Activated T-cell treated with anti-CD3 and anti-CD28 coated beads, Interleukin-2, amount 50 U/mL, for 4 hours (primary cell): ENCODE measurements around the gene CES5A. TPM values are rescaled to one million over a fixed set of nuclear protein-coding genes. Genes with fewer than 3 reads are reported as not detected.
"Not testable (repeated sequence)": the region's sequence is repeated elsewhere in the genome, so short reads cannot be mapped to it uniquely, and the experiment has no call there.

Source experiments
- ATAC-seq, 2 donors: fragments of 200-7000 bp; cut with Tn5 transposase; one replicate each; pipeline ENCODE4 v1.10.0; 2021
- DNase-seq: peaks from one replicate; pipeline ENCODE4 v3.0.0-alpha.2; 2020
- H3K27me3 Mint-ChIP-seq: one replicate; pipeline ENCODE4 v1.8.0; 2021; ENCODE audit warnings: low read depth, mixed read lengths
- H3K36me3 Mint-ChIP-seq: one replicate; pipeline ENCODE4 v1.8.0; 2022; ENCODE audit warnings: mixed read lengths; ENCODE audit not compliant: insufficient read depth
- H3K4me1 Mint-ChIP-seq: one replicate; pipeline ENCODE4 v1.8.0; 2021; ENCODE audit warnings: low read depth, mixed read lengths
- H3K4me3 Mint-ChIP-seq: one replicate; pipeline ENCODE4 v1.8.0; 2021; ENCODE audit warnings: mild to moderate bottlenecking, moderate library complexity, mixed read lengths
- H3K9me3 Mint-ChIP-seq: one replicate; pipeline ENCODE4 v1.8.0; 2021; ENCODE audit warnings: mixed read lengths
- total RNA-seq, 3 donors: library from RNA; stranded (reverse); gene quantifications; one replicate each; pipeline ENCODE4 v1.2.1, GENCODE V29; 2021

Gene CES5A
- total RNA-seq, 3 donors from 2014 or later = not detected

- not testable (repeated sequence) for H3K4me3 Mint-ChIP-seq, DNase-seq, H3K36me3 Mint-ChIP-seq, H3K9me3 Mint-ChIP-seq, H3K4me1 Mint-ChIP-seq, ATAC-seq
- peaks cover 20% of the 10 kb centered on the region for H3K27me3 Mint-ChIP-seq
These were observed 45.9 kb downstream of the CES5A start for GRCh38 chr16:55829232-55829631.

DNA sequence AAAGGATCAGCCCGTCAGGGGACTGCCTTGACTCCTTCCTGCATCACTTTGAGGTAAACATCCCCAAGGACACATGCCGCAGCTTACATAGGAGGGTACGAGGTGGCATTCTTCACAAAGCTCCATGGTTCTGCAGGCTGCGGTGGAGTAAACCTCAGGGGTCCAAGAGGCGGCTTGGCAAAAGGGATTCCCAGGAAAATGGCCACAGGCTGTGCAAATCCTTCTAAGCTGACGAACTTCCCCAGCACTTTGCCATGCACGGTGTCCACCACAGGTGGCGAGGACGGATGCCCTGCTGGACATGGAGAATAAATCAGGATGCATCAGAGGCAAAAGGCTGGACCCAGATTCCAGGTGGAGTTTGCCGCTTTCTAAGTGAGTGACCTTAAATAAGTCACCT is 46.5 kb downstream of the CES5A start:
- H3K9me3 Mint-ChIP-seq = no peaks in the 10 kb centered on the region
- peaks cover 20% of the 10 kb centered on the region for H3K27me3 Mint-ChIP-seq
- ATAC-seq = no peak
- no peaks in the 10 kb centered on the region for H3K4me1 Mint-ChIP-seq
- no peak for DNase-seq
- no peak overlapping the region for H3K4me3 Mint-ChIP-seq
- H3K36me3 Mint-ChIP-seq = no peaks in the 10 kb centered on the region

- no peak for ATAC-seq
- no peak overlapping the region for H3K4me3 Mint-ChIP-seq
- H3K36me3 Mint-ChIP-seq = no peaks in the 10 kb centered on the region
- H3K27me3 Mint-ChIP-seq = peaks cover 22% of the 10 kb centered on the region
- H3K9me3 Mint-ChIP-seq = no peaks in the 10 kb centered on the region
- no peaks in the 10 kb centered on the region for H3K4me1 Mint-ChIP-seq
- no peak for DNase-seq
These were observed 50.0 kb downstream of the CES5A start for GRCh38 chr16:55825115-55825728.

DNA sequence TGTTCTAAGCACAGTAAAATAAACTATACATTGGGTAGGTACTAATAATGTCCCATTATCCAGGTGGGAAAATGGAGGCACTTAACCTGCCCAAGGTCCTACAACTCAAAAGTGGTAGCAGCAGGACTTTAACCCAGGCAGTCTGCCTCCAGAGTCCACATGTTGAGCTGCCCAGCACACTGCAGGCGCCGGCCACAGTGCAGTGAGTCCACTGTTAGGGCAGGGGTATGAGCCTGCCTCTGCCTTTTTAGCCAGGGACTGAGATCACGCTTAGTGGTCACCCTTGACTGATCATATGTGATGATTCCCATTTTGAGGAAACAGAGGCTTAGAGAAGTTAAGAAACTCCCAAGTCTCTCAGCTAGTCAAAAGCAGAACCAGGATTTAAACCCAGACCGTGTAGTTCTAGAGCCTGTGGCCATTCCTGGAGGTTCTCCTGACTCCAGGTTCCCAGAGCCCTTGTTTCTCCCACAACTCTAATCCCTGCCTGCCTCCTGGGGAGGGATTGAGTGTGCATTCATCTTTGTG is 50.6 kb downstream of the CES5A start:
- Mint-ChIP-seq H3K4me1 (no peaks in the 10 kb centered on the region), H3K36me3 (no peaks in the 10 kb centered on the region), H3K27me3 (peaks cover 24% of the 10 kb centered on the region), H3K4me3 (no peak overlapping the region), H3K9me3 (no peaks in the 10 kb centered on the region)
- ATAC-seq = no peak
- no peak for DNase-seq

DNA sequence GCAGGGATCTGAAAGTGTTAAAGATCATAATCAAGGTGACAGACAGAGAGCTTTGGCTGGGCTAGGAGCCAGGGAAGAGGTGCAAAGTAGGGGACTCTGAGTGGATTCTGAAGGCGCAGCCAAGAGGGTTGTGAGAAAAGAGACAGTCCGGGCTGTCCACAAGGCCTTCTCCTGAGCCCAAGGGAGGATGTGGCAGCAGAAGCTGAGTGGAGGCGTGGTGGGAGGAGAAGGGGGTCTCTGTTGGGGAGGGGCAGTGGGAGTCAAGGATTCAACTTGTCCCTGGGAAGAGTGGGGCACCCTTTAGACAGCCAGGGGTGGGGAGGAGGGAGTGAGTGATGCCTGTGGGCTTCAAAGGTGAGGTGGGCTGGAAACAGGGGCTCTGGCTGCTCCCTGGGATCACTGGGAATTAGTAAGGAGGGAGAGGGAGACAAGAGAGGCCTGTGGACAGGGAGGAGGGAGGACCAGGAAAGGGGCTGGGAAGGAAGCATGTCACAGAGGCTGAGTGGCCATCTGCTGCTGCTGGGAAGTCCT is 52.8 kb downstream of the CES5A start:
- Mint-ChIP-seq H3K36me3 (no peaks in the 10 kb centered on the region), H3K9me3 (no peaks in the 10 kb centered on the region), H3K4me3 (no peak overlapping the region), H3K27me3 (peaks cover 25% of the 10 kb centered on the region), H3K4me1 (no peaks in the 10 kb centered on the region)
- ATAC-seq (no peak), DNase-seq (no peak)

DNA sequence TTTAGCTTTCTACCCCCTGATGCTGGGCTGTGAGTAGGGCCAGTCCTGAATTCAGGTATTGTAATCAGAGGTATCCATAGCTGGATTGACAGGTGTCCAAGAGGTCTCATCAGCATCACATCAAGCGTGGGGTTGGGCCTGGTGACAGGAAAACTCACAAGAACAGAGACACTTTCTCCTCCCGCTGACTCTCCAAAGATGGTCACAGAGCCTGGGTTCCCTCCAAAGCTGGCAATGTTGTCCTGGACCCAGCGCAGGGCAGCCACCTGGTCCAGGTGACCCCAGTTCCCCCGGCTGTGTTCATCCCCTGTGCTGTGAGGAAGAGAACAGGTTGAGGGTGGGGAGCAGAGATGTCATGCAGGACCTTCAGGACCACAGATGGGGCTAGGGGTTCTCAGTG is 54.0 kb downstream of the CES5A start:
- no peak for DNase-seq
- peaks cover 30% of the 10 kb centered on the region for H3K27me3 Mint-ChIP-seq
- no peak overlapping the region for H3K4me3 Mint-ChIP-seq
- no peaks in the 10 kb centered on the region for H3K4me1 Mint-ChIP-seq
- H3K9me3 Mint-ChIP-seq = no peaks in the 10 kb centered on the region
- no peak for ATAC-seq
- H3K36me3 Mint-ChIP-seq = no peaks in the 10 kb centered on the region

GRCh38 chr16:55820615-55821014 is 54.6 kb downstream of the CES5A start:
- DNase-seq (no peak), ATAC-seq (no peak)
- Mint-ChIP-seq H3K4me3 (no peak overlapping the region), H3K27me3 (peaks cover 36% of the 10 kb centered on the region), H3K4me1 (no peaks in the 10 kb centered on the region), H3K9me3 (no peaks in the 10 kb centered on the region), H3K36me3 (no peaks in the 10 kb centered on the region)

DNA sequence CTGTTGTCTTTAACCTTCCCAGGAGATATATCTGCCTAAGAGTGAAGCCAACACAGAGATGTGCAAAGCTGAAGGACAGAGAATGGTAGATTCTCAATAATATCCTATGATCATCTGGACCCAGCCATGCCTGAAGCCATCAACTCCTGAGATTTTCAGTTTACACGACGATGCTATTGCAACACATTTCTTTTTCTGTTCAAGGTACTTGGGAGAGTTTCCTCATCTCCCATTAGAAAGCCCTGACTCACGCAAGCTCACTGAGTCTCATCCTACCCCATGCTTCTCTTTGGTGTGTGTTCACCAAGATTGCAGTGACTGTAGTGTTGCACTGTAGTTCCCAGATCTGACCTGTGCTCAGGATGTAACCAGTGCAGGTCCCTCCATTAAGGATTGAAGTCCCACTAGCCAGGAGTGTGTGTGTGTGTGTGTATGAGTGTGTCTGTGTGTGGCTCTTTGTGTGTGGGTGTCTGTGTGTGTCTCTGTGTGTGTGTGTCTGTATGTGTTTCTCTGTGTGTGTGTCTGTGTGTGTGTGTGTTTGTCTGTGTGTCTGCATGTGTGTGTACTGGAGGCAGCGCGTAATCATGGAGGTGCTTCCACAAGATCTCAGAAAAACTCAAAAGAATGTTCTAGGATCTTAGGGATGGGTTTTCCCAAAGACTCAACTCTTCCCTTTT is 57.8 kb downstream of the CES5A start:
- Mint-ChIP-seq H3K27me3 (peaks cover 37% of the 10 kb centered on the region), H3K9me3 (no peaks in the 10 kb centered on the region)

GRCh38 chr16:55816222-55816621 is 59.0 kb downstream of the CES5A start:
- H3K4me3 Mint-ChIP-seq, DNase-seq, H3K36me3 Mint-ChIP-seq, H3K4me1 Mint-ChIP-seq, H3K9me3 Mint-ChIP-seq, ATAC-seq: not testable (repeated sequence)
- H3K27me3 Mint-ChIP-seq = peaks cover 38% of the 10 kb centered on the region

More for the DNA sequence above, 57.8 kb downstream of the CES5A start:
- H3K36me3 Mint-ChIP-seq = no peaks in the 10 kb centered on the region
- no peak for DNase-seq
- H3K4me1 Mint-ChIP-seq = no peaks in the 10 kb centered on the region
- no peak for ATAC-seq
- no peak overlapping the region for H3K4me3 Mint-ChIP-seq

DNA sequence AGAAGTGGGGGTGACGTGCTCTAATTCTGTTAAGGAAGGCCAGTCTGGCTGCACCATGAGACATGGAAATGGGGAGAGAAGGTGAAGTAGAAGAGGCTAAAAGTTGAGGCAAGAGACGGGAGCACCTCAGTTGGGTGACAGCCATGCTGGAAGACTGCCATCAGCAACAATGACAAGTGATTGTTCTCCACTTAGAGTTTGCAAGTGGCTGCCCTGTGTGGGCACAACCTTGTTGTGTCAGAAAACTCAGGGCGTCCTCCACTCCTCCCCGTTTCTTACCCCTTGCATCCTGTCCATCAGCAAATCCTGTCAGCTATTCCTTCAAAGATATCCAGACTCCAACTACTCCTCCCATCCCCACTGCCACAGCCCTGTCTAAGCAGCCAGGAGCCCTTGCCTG is 59.9 kb downstream of the CES5A start:
- no peak overlapping the region for H3K4me3 Mint-ChIP-seq
- DNase-seq (no peak), ATAC-seq (no peak)
- H3K9me3 Mint-ChIP-seq = no peaks in the 10 kb centered on the region
- no peaks in the 10 kb centered on the region for H3K4me1 Mint-ChIP-seq
- H3K27me3 Mint-ChIP-seq = peaks cover 40% of the 10 kb centered on the region
- H3K36me3 Mint-ChIP-seq = no peaks in the 10 kb centered on the region

GRCh38 chr16:55814174-55814573 is 61.0 kb downstream of the CES5A start:
- not testable (repeated sequence) for H3K36me3 Mint-ChIP-seq, H3K4me3 Mint-ChIP-seq, ATAC-seq, H3K4me1 Mint-ChIP-seq, H3K9me3 Mint-ChIP-seq, DNase-seq
- peaks cover 36% of the 10 kb centered on the region for H3K27me3 Mint-ChIP-seq

DNA sequence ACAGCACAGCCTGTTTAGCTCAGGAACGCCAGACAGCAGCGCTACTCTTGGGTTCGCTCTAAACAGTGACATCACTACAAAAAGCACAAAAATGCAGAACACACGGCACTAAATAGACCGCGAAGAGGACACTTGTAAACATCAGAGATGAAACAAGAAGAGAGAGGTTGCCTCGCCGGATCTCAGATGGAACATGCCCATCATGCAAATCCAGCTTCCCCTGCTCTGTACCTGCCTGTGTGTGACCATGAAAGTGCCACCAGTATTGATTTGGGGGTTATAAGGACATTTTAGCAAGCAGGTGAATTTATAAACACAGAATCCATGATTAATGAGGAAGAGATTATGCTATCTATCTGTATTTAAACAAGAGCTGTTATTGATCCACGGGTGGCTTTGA is 61.4 kb downstream of the CES5A start:
- not testable (repeated sequence) for H3K9me3 Mint-ChIP-seq, H3K4me3 Mint-ChIP-seq, H3K36me3 Mint-ChIP-seq, DNase-seq, ATAC-seq, H3K4me1 Mint-ChIP-seq
- peaks cover 35% of the 10 kb centered on the region for H3K27me3 Mint-ChIP-seq

DNA sequence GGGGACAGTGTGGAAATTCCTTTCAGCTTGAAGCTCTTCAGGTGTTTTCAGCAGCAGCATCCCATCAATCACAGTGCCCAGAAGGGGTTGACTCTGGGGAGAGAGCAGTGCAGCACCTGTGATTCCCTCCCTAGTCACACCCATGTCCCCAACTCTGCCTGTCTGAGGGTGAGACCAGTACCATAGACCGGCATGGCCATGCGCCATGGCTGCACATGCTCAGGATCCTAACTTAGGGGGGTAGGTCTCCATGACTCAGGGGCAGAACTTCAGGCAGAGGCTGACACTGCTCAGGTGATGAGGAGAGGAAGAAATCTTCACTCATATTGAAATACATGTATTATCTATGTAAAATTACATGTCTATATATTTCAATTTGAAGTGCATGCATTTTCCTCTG is 62.2 kb downstream of the CES5A start:
- ATAC-seq = no peak
- H3K27me3 Mint-ChIP-seq = peaks cover 34% of the 10 kb centered on the region
- H3K4me3 Mint-ChIP-seq = no peak overlapping the region

DNA sequence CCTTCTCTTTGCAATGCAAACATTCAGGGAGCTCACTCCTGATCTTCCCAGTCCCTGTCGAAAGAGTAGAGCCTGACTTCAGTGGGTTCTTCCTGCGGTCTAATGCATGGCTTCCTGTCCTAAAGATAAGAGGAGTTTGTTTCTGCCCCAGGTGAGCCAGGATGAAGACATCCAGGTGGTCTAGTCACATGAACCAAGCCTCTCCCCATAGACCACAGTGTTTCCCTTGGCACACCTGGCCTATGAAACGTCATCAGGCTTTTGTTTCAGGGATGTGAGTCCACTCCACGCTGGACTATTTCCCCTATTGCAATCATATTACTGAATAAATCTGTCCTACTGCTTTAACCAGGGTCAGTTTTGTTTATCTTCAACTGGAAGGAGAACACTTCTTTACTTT is 63.4 kb downstream of the CES5A start:
- DNase-seq = no peak
- Mint-ChIP-seq H3K4me3 (no peak overlapping the region), H3K4me1 (no peaks in the 10 kb centered on the region), H3K36me3 (no peaks in the 10 kb centered on the region), H3K9me3 (no peaks in the 10 kb centered on the region), H3K27me3 (peaks cover 32% of the 10 kb centered on the region)
- ATAC-seq = no peak

More for the DNA sequence above, 62.2 kb downstream of the CES5A start:
- Mint-ChIP-seq H3K9me3 (no peaks in the 10 kb centered on the region), H3K4me1 (no peaks in the 10 kb centered on the region), H3K36me3 (no peaks in the 10 kb centered on the region)
- no peak for DNase-seq

DNA sequence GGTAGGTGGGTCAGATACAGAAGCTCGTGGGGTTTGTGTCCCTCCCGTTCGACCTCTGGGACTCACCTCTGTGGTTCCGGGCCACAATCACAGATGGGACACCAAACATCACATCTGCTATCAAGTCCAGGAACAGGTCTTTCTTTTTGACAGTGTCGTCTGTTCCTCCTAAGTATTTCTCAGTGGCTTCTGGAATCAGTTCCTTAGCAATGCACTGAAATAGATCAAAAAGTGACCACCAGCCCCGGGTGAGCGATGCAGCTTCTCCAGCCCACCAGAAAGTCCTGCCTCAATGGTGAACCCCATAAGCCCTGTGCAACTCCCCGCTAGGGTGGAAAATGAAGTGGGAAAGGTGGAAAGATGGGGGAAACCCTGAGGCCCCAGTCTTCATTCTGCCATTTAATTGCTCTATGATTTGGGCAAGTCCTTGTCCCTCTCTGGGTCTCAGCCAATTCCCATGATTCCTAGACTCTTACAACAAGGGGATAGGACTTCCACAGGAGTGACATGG is 64.7 kb downstream of the CES5A start:
- no peak for ATAC-seq

More for the DNA sequence above, 64.7 kb downstream of the CES5A start:
- Mint-ChIP-seq H3K27me3 (peaks cover 22% of the 10 kb centered on the region), H3K4me3 (no peak overlapping the region), H3K36me3 (no peaks in the 10 kb centered on the region), H3K9me3 (no peaks in the 10 kb centered on the region), H3K4me1 (no peaks in the 10 kb centered on the region)
- no peak for DNase-seq
